A673 (cell line): ENCODE results near the gene DRC7. TPM values are rescaled to one million over a fixed set of nuclear protein-coding genes. Genes with fewer than 3 reads are reported as not detected.
A peak's percentile ranks its signal among the peaks of the same experiment; 100 is the strongest.

Source experiments
- BruUV-seq: library from RNA; stranded (reverse); fragments of 400-500 nt; replicated peaks from 2 replicates; lab custom pipeline; 2021; lab: Mats Ljungman, UMichigan
- CTCF ChIA-PET: fragments of 300-600 bp; sonication (Branson Sonifier 250); formaldehyde crosslinking; loops from one replicate; lab custom pipeline; 2022; ENCODE audit warnings: antibody characterized with exemption; lab: Charles Lee
- POLR2A ChIA-PET: fragments of 300-600 bp; sonication (Branson Sonifier 250); formaldehyde crosslinking; loops from one replicate; lab custom pipeline; 2022; ENCODE audit warnings: antibody characterized with exemption; ENCODE audit not compliant: low non-redundant PET; lab: Charles Lee
- DNase-seq: peaks from one replicate; pipeline ENCODE4 v3.0.0-alpha.2; 2015; ENCODE audit warnings: low spot score
- H3K27ac ChIP-seq: fragments of 200-600 bp; sonication (generic); 2 replicates; pipeline ENCODE4 v1.5.1; 2016; ENCODE audit warnings: mixed run types, low read depth, mild to moderate bottlenecking, mixed read lengths, antibody characterized with exemption, low read length; ENCODE audit not compliant: poor library complexity, severe bottlenecking
- H3K27me3 ChIP-seq: fragments of 200-600 bp; sonication (generic); replicated peaks from 2 replicates; pipeline ENCODE4 v1.6.1; 2017; ENCODE audit warnings: mixed run types, low read depth, mild to moderate bottlenecking, mixed read lengths, antibody characterized with exemption, low read length; ENCODE audit not compliant: insufficient read depth, poor library complexity
- H3K36me3 ChIP-seq: fragments of 200-600 bp; sonication (generic); 2 replicates; pipeline ENCODE4 v1.6.1; 2016; ENCODE audit warnings: mixed run types, mild to moderate bottlenecking, mixed read lengths, antibody characterized with exemption, low read length; ENCODE audit not compliant: insufficient read depth, poor library complexity, severe bottlenecking
- H3K4me1 ChIP-seq: fragments of 200-600 bp; sonication (generic); 2 replicates; pipeline ENCODE4 v1.6.1; 2017; ENCODE audit warnings: mixed run types, mild to moderate bottlenecking, mixed read lengths, antibody characterized with exemption, low read length; ENCODE audit not compliant: insufficient read depth, poor library complexity, severe bottlenecking
- H3K4me3 ChIP-seq: fragments of 200-600 bp; sonication (generic); 2 replicates; pipeline ENCODE4 v1.5.1; 2016; ENCODE audit warnings: low read depth, mixed run types, mild to moderate bottlenecking, mixed read lengths, low read length; ENCODE audit not compliant: poor library complexity, severe bottlenecking
- H3K9me3 ChIP-seq: fragments of 200-600 bp; sonication (generic); 2 replicates; pipeline ENCODE4 v1.6.1; 2016; ENCODE audit warnings: mixed run types, low read depth, mild to moderate bottlenecking, mixed read lengths, antibody characterized with exemption, low read length; ENCODE audit not compliant: poor library complexity, severe bottlenecking
- EZH2 ChIP-seq: fragments of 200-600 bp; sonication (generic); IDR thresholded peaks from 2 replicates; pipeline ENCODE4 v1.6.1; 2017; ENCODE audit warnings: borderline replicate concordance, low read depth, mild to moderate bottlenecking, mixed read lengths, antibody characterized with exemption, low read length; ENCODE audit not compliant: poor library complexity, severe bottlenecking
- intact Hi-C: fragments of 100-400 bp; cut with micrococcal nuclease; formaldehyde crosslinking; loops from one replicate; pipeline ENCODE4 v1.10.0; 2022; ENCODE audit not compliant: unreplicated experiment
- total RNA-seq: library from RNA; stranded (reverse); gene quantifications from 2 replicates; pipeline ENCODE4 v1.2.3, GENCODE V29; 2021
- TF ChIP-seq, protein P1 (sequence below): fragments of 300-800, 200-600 bp; sonication (generic); conservative IDR thresholded peaks from 2 replicates; pipeline ENCODE4 v1.5.1; 2017; ENCODE audit warnings: low read depth, mild to moderate bottlenecking, antibody characterized with exemption, low read length, moderate library complexity, mixed read lengths

The DRC7 gene
- total RNA-seq, 1 experiment from 2014 or later, result not detected

DNA sequence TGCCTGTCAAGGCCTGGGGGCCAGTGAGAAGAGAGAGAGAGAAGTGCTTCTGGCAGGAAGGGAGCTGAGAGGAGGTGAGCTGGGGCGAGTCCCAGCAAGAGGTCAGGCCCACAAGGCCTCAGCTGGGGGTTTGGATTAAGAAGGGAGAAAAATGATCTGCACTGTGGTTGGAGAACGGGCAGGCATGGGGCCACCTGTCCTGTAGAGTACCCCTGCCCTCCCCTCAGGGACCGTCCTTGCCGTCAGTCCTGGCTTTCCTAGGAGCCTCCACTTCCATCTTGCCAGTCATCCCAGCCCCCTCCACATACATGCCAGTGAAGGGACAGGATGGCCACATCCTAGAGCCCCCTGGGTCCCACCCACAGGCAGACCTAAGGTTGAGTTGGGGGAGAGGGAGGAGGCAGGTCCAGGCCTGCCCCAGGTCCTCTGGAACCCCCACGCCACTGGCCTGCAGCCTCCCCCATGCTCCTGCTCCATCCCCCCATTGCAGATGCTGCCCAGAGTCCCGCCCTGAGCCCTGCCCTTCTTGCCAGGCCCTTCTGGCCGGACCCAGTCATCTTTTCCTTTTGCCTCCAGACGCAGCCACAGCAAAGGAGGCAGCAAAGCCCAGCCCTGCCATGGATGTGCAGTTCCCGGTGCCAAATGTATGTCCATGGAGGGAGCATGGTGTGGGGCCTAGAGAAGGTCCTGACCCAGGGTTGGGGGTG is 59.9 kb downstream of the DRC7 start:
- intact Hi-C loops, result loop anchor here (5.0 to 10.0 kb wide), 4 partner anchors 93 to 248 kb away; partner anchors contain the start of genes USB1 and ZNF319
- TF ChIP-seq, protein P1, sequence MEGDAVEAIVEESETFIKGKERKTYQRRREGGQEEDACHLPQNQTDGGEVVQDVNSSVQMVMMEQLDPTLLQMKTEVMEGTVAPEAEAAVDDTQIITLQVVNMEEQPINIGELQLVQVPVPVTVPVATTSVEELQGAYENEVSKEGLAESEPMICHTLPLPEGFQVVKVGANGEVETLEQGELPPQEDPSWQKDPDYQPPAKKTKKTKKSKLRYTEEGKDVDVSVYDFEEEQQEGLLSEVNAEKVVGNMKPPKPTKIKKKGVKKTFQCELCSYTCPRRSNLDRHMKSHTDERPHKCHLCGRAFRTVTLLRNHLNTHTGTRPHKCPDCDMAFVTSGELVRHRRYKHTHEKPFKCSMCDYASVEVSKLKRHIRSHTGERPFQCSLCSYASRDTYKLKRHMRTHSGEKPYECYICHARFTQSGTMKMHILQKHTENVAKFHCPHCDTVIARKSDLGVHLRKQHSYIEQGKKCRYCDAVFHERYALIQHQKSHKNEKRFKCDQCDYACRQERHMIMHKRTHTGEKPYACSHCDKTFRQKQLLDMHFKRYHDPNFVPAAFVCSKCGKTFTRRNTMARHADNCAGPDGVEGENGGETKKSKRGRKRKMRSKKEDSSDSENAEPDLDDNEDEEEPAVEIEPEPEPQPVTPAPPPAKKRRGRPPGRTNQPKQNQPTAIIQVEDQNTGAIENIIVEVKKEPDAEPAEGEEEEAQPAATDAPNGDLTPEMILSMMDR, result no peak
- no peak for TF ChIP-seq EZH2
- Histone ChIP-seq H3K27me3 (no peaks in the 10 kb centered on the region), H3K27ac (peak overlapping the region; percentile 23), H3K9me3 (no peaks in the 10 kb centered on the region), H3K36me3 (peaks cover 54% of the 10 kb centered on the region), H3K4me3 (no peak overlapping the region), H3K4me1 (peaks cover 28% of the 10 kb centered on the region)
- BruUV-seq, result no TSS peak
- DNase-seq, result no peak
- ChIA-PET POLR2A (no interaction called here), CTCF (no interaction called here)

DNA sequence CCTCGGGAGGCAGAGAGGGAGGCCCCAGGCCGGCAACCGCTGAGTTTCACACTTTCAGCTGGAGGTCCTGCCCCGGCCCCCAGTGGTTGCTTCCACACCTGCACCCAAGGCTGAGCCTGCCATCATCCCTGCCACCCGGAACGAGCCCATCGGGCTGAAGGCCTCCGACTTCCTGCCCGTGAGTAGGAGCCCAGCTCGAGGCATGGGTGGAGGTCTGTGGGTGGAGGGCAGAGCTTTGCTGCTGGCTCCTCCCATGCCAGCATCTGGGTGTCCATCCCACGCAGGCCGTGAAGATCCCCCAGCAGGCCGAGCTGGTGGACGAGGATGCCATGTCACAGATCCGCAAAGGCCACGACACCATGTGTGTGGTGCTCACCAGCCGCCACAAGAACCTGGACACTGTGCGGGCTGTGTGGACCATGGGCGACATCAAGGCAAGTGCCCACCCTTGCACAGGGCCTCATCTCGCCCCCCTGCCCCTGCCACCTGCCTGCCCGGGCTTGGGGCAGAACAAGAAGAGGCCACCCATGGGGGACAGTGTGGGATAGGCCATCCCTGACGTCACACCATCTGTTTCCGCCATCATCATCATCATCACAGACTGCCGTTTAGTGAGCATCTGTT is 60.6 kb downstream of the DRC7 start:
- ChIA-PET CTCF (no interaction called here), POLR2A (no interaction called here)
- Histone ChIP-seq H3K9me3 (no peaks in the 10 kb centered on the region), H3K27ac (no peak overlapping the region), H3K4me3 (no peak overlapping the region), H3K4me1 (peaks cover 28% of the 10 kb centered on the region), H3K27me3 (no peaks in the 10 kb centered on the region), H3K36me3 (peaks cover 61% of the 10 kb centered on the region)
- no peak for TF ChIP-seq EZH2
- TF ChIP-seq, protein P1, result 0 out of 2 replicates have a peak, but pooled peaks have one; percentile 19
- DNase-seq, result no peak
- no TSS peak for BruUV-seq
- intact Hi-C loops, result loop anchor here (5.0 to 10.0 kb wide), 4 partner anchors 92 to 247 kb away; partner anchors contain the start of genes USB1 and ZNF319

DNA sequence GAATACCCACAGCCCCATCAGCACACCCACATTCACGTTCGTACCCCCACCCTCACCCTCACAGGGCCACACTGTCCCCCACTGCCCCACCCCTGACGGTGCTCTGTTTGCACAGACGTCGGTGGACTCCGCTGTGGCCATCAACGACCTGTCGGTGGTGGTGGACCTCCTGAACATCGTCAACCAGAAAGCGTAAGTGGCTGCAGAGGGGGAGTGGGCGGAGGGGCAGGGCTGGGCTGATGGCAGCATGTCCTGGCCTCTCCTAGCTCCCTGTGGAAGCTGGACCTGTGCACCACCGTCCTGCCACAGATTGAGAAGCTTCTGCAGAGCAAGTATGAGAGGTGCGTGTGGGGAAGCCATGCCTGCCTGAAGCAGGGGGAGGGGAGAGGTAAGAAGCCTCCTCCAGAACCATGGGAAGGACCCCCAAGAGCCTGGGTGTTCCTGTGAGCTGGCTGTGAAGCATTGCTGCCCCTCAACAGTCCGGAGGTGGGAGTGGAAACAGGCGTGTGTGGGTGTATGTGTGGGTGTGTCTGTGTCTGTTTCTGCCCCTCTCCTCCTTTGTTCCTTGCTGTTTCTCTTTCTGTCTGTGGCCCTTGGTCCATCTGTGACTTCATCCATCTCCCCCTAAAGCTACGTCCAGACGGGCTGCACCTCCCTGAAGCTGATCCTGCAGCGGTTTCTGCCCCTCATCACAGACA is 61.3 kb downstream of the DRC7 start:
- CTCF ChIA-PET, result interaction anchor here (0.6 kb wide), 1 partner anchor 244 kb away, joined by 3 read pairs; no protein-coding TSS in a partner anchor
- Histone ChIP-seq H3K27me3 (no peaks in the 10 kb centered on the region), H3K36me3 (peaks cover 68% of the 10 kb centered on the region), H3K4me1 (peaks cover 28% of the 10 kb centered on the region), H3K27ac (peak overlapping the region; percentile 78), H3K9me3 (no peaks in the 10 kb centered on the region), H3K4me3 (no peak overlapping the region)
- POLR2A ChIA-PET, result no interaction called here
- no TSS peak for BruUV-seq
- DNase-seq, result no peak
- intact Hi-C loops, result loop anchor here (5.0 to 10.0 kb wide), 4 partner anchors 91 to 246 kb away; partner anchors contain the start of genes USB1 and ZNF319
- TF ChIP-seq, protein P1, result no peak
- TF ChIP-seq EZH2, result no peak
